Lower leg skin (tissue), 3 donors: ENCODE results near the gene CCDC149.

Experiments
- POLR2A ChIP-seq, 2 donors: fragments of 450-650 bp; IDR thresholded peaks; one replicate each; pipeline ENCODE4 v1.6.1; 2016 to 2017; ENCODE audit warnings: antibody characterized with exemption in 2 of 2, mild to moderate bottlenecking in 1 of 2, moderate library complexity in 1 of 2
- TF ChIP-seq, protein P1 (sequence below), 3 donors: fragments of 450-650 bp; IDR thresholded peaks; one replicate each; pipeline ENCODE4 v1.5.1; 2016; ENCODE audit warnings: antibody characterized with exemption in 3 of 3, mild to moderate bottlenecking in 3 of 3, moderate library complexity in 2 of 3

DNA sequence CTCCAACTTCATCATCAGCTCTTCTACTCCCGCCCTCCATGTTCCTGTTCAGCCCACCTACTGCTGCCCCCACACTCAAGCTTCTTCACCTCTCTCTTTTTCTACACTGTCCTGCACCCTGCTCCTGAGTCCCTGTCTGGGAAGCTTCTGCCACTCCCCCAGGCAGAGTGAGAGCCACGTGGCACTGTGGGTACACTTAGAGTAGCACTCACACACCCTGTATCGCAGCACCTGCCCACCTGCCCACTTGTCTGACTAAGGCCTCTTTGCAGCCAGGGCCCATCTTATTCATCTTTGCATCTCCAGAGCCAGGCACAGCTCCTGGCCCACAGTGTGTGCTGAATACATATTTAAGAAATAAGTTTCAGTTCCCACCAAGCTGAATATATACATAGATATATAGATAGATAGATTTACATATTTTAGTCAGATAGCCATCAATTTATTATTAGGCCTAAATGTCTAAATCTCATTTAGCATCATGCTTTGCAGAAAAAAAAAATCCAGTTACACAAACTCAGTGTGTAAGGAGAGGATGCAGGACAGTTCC, 24.9 kb downstream of the CCDC149 start:
- TF ChIP-seq POLR2A (IDR thresholded peaks at IDR 0.05) = no peak
- TF ChIP-seq, protein P1, sequence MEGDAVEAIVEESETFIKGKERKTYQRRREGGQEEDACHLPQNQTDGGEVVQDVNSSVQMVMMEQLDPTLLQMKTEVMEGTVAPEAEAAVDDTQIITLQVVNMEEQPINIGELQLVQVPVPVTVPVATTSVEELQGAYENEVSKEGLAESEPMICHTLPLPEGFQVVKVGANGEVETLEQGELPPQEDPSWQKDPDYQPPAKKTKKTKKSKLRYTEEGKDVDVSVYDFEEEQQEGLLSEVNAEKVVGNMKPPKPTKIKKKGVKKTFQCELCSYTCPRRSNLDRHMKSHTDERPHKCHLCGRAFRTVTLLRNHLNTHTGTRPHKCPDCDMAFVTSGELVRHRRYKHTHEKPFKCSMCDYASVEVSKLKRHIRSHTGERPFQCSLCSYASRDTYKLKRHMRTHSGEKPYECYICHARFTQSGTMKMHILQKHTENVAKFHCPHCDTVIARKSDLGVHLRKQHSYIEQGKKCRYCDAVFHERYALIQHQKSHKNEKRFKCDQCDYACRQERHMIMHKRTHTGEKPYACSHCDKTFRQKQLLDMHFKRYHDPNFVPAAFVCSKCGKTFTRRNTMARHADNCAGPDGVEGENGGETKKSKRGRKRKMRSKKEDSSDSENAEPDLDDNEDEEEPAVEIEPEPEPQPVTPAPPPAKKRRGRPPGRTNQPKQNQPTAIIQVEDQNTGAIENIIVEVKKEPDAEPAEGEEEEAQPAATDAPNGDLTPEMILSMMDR (IDR thresholded peaks at IDR 0.05) = no peak
